HCT116 (cell line): ENCODE data around the gene ABR. TPM values are rescaled to one million over a fixed set of nuclear protein-coding genes. Genes with fewer than 3 reads are reported as not detected.

Experiments
- ATAC-seq: fragments of 200-7000 bp; cut with Tn5 transposase; 2 replicates; pipeline ENCODE4 v1.9.1; 2020; ENCODE audit warnings: mild to moderate bottlenecking, moderate library complexity
- BruUV-seq: library from RNA; stranded (reverse); fragments of 400-500 nt; replicated peaks from 2 replicates; lab custom pipeline; 2021; lab: Mats Ljungman, UMichigan
- CTCF ChIA-PET: fragments of 300-600 bp; sonication (Branson Sonifier 250); formaldehyde crosslinking; loops from one replicate; lab custom pipeline; 2021; ENCODE audit warnings: antibody characterized with exemption; lab: Charles Lee
- POLR2A ChIA-PET: fragments of 300-600, 350-600 bp; sonication (Branson Sonifier 250); formaldehyde crosslinking; loops from one replicate; lab custom pipeline; 2021; ENCODE audit warnings: antibody characterized with exemption; lab: Charles Lee
- RAD21 ChIA-PET, 2 experiments: fragments of 300-600 bp; sonication (Branson Sonifier 250); formaldehyde crosslinking; loops; one replicate each; lab custom pipeline; 2023; ENCODE audit warnings: low total read pairs in 2 of 2; ENCODE audit not compliant: uncharacterized antibody in 2 of 2, unreplicated experiment in 2 of 2, low non-redundant PET in 1 of 2; lab: Charles Lee
- DNase-seq: peaks from one replicate; pipeline ENCODE4 v3.0.0-alpha.2; 2010; ENCODE audit warnings: low read depth, low spot score
- H2AFZ ChIP-seq: fragments of 200-600 bp; shearing (Covaris generic), sonication (generic); 2 replicates; pipeline ENCODE4 v1.6.1; 2017; ENCODE audit warnings: low read depth, mixed run types, mixed read lengths, antibody characterized with exemption, low read length; ENCODE audit not compliant: poor library complexity, severe bottlenecking
- H3K27ac ChIP-seq: 2 replicates; pipeline ENCODE4 v1.5.1; 2012; ENCODE audit warnings: low read depth, low read length
- H3K27me3 ChIP-seq: fragments of 200-600 bp; sonication (generic); 2 replicates; pipeline ENCODE4 v1.6.1; 2016; ENCODE audit warnings: mixed run types, low read length, mixed read lengths; ENCODE audit not compliant: insufficient read depth
- H3K36me3 ChIP-seq, 2 experiments: fragments of 200-500 bp in 1 of 2; fragments of 200-600 bp in 1 of 2; sonication (Bioruptor generic) in 1 of 2; sonication (generic) in 1 of 2; 2 replicates each; pipeline versions ENCODE4 v1.5.1 to v1.6.1; 2014 to 2016; ENCODE audit warnings: low read length in 2 of 2, inconsistent platforms in 1 of 2, mixed read lengths in 1 of 2, mixed run types in 1 of 2; ENCODE audit not compliant: insufficient read depth in 2 of 2, control insufficient read depth in 1 of 2
- H3K4me1 ChIP-seq, 2 experiments: fragments of 200-600 bp in 1 of 2; sonication (generic) in 1 of 2; 2 replicates each; pipeline versions ENCODE4 v1.5.1 to v1.6.1; 2012 to 2017; ENCODE audit warnings: low read length in 2 of 2, inconsistent platforms in 1 of 2, mild to moderate bottlenecking in 1 of 2, mixed read lengths in 1 of 2, mixed run types in 1 of 2, moderate library complexity in 1 of 2; ENCODE audit not compliant: insufficient read depth in 2 of 2, control insufficient read depth in 1 of 2
- H3K4me2 ChIP-seq: fragments of 200-600 bp; sonication (generic); 2 replicates; pipeline ENCODE4 v1.6.1; 2017; ENCODE audit warnings: mixed run types, low read length, mixed read lengths
- H3K4me3 ChIP-seq, 2 experiments: fragments of 200-600 bp in 1 of 2; sonication (generic) in 1 of 2; replicated peaks in 1 of 2; 2 replicates each; pipeline ENCODE4 v1.5.1; 2011 to 2016; ENCODE audit warnings: low read length in 2 of 2, control low read depth in 1 of 2, low read depth in 1 of 2, mild to moderate bottlenecking in 1 of 2, mixed read lengths in 1 of 2, mixed run types in 1 of 2
- H3K79me2 ChIP-seq: fragments of 200-600 bp; sonication (generic); 2 replicates; pipeline ENCODE4 v1.6.1; 2017; ENCODE audit warnings: mild to moderate bottlenecking, mixed run types, low read length, moderate library complexity, mixed read lengths; ENCODE audit not compliant: insufficient read depth
- H3K9ac ChIP-seq: fragments of 200-600 bp; sonication (generic); 2 replicates; pipeline ENCODE4 v1.6.1; 2016; ENCODE audit warnings: low read length, mixed read lengths
- H3K9me2 ChIP-seq: fragments of 200-600 bp; sonication (generic), shearing (Covaris generic); 2 replicates; pipeline ENCODE4 v1.6.1; 2017; ENCODE audit warnings: mixed run types, mild to moderate bottlenecking, moderate library complexity; ENCODE audit not compliant: insufficient read depth
- H3K9me3 ChIP-seq, 2 experiments: fragments of 200-500 bp in 1 of 2; fragments of 200-600 bp in 1 of 2; sonication (Bioruptor generic) in 1 of 2; sonication (generic) in 1 of 2; 2 replicates each; pipeline ENCODE4 v1.6.1; 2014 to 2017; ENCODE audit warnings: low read length in 2 of 2, mixed read lengths in 2 of 2, inconsistent platforms in 1 of 2, low read depth in 1 of 2, mild to moderate bottlenecking in 1 of 2, mixed run types in 1 of 2, moderate library complexity in 1 of 2; ENCODE audit not compliant: control insufficient read depth in 1 of 2, insufficient read depth in 1 of 2
- H4K20me1 ChIP-seq: fragments of 200-600 bp; sonication (generic), shearing (Covaris generic); 2 replicates; pipeline ENCODE4 v1.6.1; 2017; ENCODE audit warnings: mixed run types, mild to moderate bottlenecking, moderate library complexity; ENCODE audit not compliant: insufficient read depth
- CBX3 ChIP-seq: IDR thresholded peaks from 2 replicates; pipeline ENCODE4 v1.6.1; 2012; ENCODE audit warnings: low read depth
- CEBPB ChIP-seq: IDR thresholded peaks from 2 replicates; pipeline ENCODE4 v1.6.1; 2012; ENCODE audit warnings: low read depth
- CTCF ChIP-seq, 3 experiments: fragments of 200-600 bp in 1 of 3; sonication (generic) in 1 of 3; IDR thresholded peaks in 2 of 3; conservative IDR thresholded peaks in 1 of 3; 2 replicates each; pipeline ENCODE4 v1.5.1; 2012 to 2017; ENCODE audit warnings: low read depth in 2 of 3, low read length in 2 of 3, antibody characterized with exemption in 1 of 3, borderline replicate concordance in 1 of 3, control low read depth in 1 of 3, mild to moderate bottlenecking in 1 of 3, mixed read lengths in 1 of 3, mixed run types in 1 of 3, moderate library complexity in 1 of 3; ENCODE audit not compliant: insufficient read depth in 1 of 3
- EGR1 ChIP-seq: IDR thresholded peaks from 2 replicates; pipeline ENCODE4 v1.6.1; 2012; ENCODE audit warnings: low read depth
- ELF1 ChIP-seq: IDR thresholded peaks from 2 replicates; pipeline ENCODE4 v1.6.1; 2012; ENCODE audit warnings: low read depth, borderline replicate concordance
- EZH2 ChIP-seq: fragments of 200-600 bp; sonication (generic); IDR thresholded peaks from 2 replicates; pipeline ENCODE4 v1.6.1; 2017; ENCODE audit warnings: antibody characterized with exemption, mixed run types
- EZH2phosphoT487 ChIP-seq: fragments of 200-600 bp; IDR thresholded peaks from 2 replicates; pipeline ENCODE4 v1.6.1; 2018; ENCODE audit warnings: antibody characterized with exemption, borderline replicate concordance
- FOSL1 ChIP-seq: IDR thresholded peaks from 2 replicates; pipeline ENCODE4 v1.6.1; 2012; ENCODE audit warnings: low read depth
- JUND ChIP-seq: IDR thresholded peaks from 2 replicates; pipeline ENCODE4 v1.6.1; 2012
- MAX ChIP-seq: IDR thresholded peaks from 2 replicates; pipeline ENCODE4 v1.6.1; 2012
- POLR2A ChIP-seq: IDR thresholded peaks from 2 replicates; pipeline ENCODE4 v1.7.0; 2011; ENCODE audit warnings: borderline replicate concordance; ENCODE audit not compliant: insufficient read depth, insufficient read length; ENCODE audit errors: extremely low read depth
- POLR2AphosphoS5 ChIP-seq: IDR thresholded peaks from 2 replicates; pipeline ENCODE4 v1.6.1; 2011; ENCODE audit warnings: mild to moderate bottlenecking, low read depth, low read length, moderate library complexity
- RAD21 ChIP-seq: IDR thresholded peaks from 2 replicates; pipeline ENCODE4 v1.6.1; 2012; ENCODE audit warnings: low read depth, mild to moderate bottlenecking
- REST ChIP-seq: IDR thresholded peaks from 2 replicates; pipeline ENCODE4 v1.6.1; 2012; ENCODE audit warnings: low read depth
- SIN3A ChIP-seq: IDR thresholded peaks from 2 replicates; pipeline ENCODE4 v1.6.1; 2012; ENCODE audit warnings: low read depth
- SP1 ChIP-seq: IDR thresholded peaks from 2 replicates; pipeline ENCODE4 v1.6.1; 2012; ENCODE audit warnings: low read depth
- YY1 ChIP-seq: IDR thresholded peaks from 2 replicates; pipeline ENCODE4 v1.6.1; 2011; ENCODE audit warnings: low read length, low read depth, moderate library complexity, mild to moderate bottlenecking; ENCODE audit not compliant: insufficient replicate concordance; ENCODE audit errors: extremely low read depth
- ZFX ChIP-seq: fragments of 450-650 bp; IDR thresholded peaks from 2 replicates; pipeline ENCODE4 v1.6.1; 2017
- ZNF274 ChIP-seq: fragments of 200-500 bp; sonication (Bioruptor generic); IDR thresholded peaks from 2 replicates; pipeline ENCODE4 v1.6.1; 2014; ENCODE audit warnings: mild to moderate bottlenecking, low read depth, low read length, inconsistent platforms
- intact Hi-C: fragments of 100-400 bp; cut with micrococcal nuclease; formaldehyde crosslinking; loops from 2 replicates; pipeline ENCODE4 v1.10.0; 2022
- total RNA-seq: library from RNA; stranded (reverse); gene quantifications from one replicate; pipeline ENCODE4 v1.2.1, GENCODE V29; 2021; ENCODE audit not compliant: unreplicated experiment

ABR gene
- total RNA-seq, 1 experiment from 2014 or later: 58.5 TPM

- RAD21 ChIA-PET: no interaction called here
- no peak for ATAC-seq
- BruUV-seq: no TSS peak
- intact Hi-C loops: no loop called here
- Histone ChIP-seq H3K9me3 (no peaks in the 10 kb centered on the region), H3K4me1 (peaks cover 6 to 12% of the 10 kb centered on the region in 2 experiments), H3K9me2 (no peaks in the 10 kb centered on the region), H3K27me3 (no peaks in the 10 kb centered on the region), H3K9ac (no peak overlapping the region), H4K20me1 (no peaks in the 10 kb centered on the region), H3K27ac (no peak overlapping the region), H3K79me2 (no peaks in the 10 kb centered on the region), H3K4me3 (no peak overlapping the region), H2AFZ (no peak overlapping the region), H3K4me2 (no peak overlapping the region), H3K36me3 (no peaks in the 10 kb centered on the region)
- DNase-seq: no peak
- POLR2A ChIA-PET: no interaction called here
- CTCF ChIA-PET: no interaction called here
- TF ChIP-seq CBX3 (no peak), SP1 (no peak)
These were observed 87.9 kb downstream of the ABR start for GRCh38 chr17:1091900-1092299.

- Histone ChIP-seq H3K4me3 (no peak overlapping the region), H3K4me2 (no peak overlapping the region), H3K9me2 (no peaks in the 10 kb centered on the region), H3K9ac (no peak overlapping the region), H3K4me1 (peaks cover 6 to 13% of the 10 kb centered on the region in 2 experiments), H3K79me2 (no peaks in the 10 kb centered on the region), H3K27ac (no peak overlapping the region), H2AFZ (no peak overlapping the region), H3K36me3 (no peaks in the 10 kb centered on the region), H4K20me1 (no peaks in the 10 kb centered on the region), H3K9me3 (no peaks in the 10 kb centered on the region), H3K27me3 (no peaks in the 10 kb centered on the region)
- RAD21 ChIA-PET: no interaction called here
- CTCF ChIA-PET: no interaction called here
- POLR2A ChIA-PET: no interaction called here
- DNase-seq (no peak), ATAC-seq (no peak)
- intact Hi-C loops: no loop called here
- no TSS peak for BruUV-seq
- TF ChIP-seq EZH2: no peak
- no peak for TF ChIP-seq REST
- TF ChIP-seq YY1: no peak
- TF ChIP-seq FOSL1: no peak
- TF ChIP-seq SIN3A: no peak
- TF ChIP-seq JUND: no peak
- no peak for TF ChIP-seq POLR2A
- no peak for TF ChIP-seq EZH2phosphoT487
- no peak for TF ChIP-seq ZNF274
- no peak for TF ChIP-seq RAD21
- no peak for TF ChIP-seq CTCF (IDR thresholded peaks at IDR 0.05 in 2 of 3, conservative IDR thresholded peaks at IDR 0.05 in 1 of 3; ENCODE audit: borderline replicate concordance in 1 of 3, insufficient read depth in 1 of 3, low read depth in 2 of 3, low read length in 2 of 3)
- no peak for TF ChIP-seq SP1
- no peak for TF ChIP-seq POLR2AphosphoS5
- TF ChIP-seq ZFX: no peak
- no peak for TF ChIP-seq CBX3
- TF ChIP-seq CEBPB: no peak
- no peak for TF ChIP-seq EGR1
- no peak for TF ChIP-seq ELF1
- TF ChIP-seq MAX: no peak
These were observed 88.6 kb downstream of the ABR start for GRCh38 chr17:1091190-1091534.
